Neural cell (in vitro differentiated cells): ENCODE results near the gene BCCIP. TPM values are rescaled to one million over a fixed set of nuclear protein-coding genes. Genes with fewer than 3 reads are reported as not detected.

Experiments used
- H2AFZ ChIP-seq: fragments of 200-600, 300-800 bp; sonication (generic), shearing (Covaris generic); 2 replicates; pipeline ENCODE4 v1.6.0; 2014; ENCODE audit warnings: low read depth, mild to moderate bottlenecking, antibody characterized with exemption, low read length, moderate library complexity
- H3F3A ChIP-seq: fragments of 200-600 bp; shearing (Covaris generic); 2 replicates; pipeline ENCODE4 v1.6.1; 2016; ENCODE audit warnings: mild to moderate bottlenecking, moderate library complexity, mixed read lengths, antibody characterized with exemption, low read length; ENCODE audit not compliant: insufficient read depth, poor library complexity, severe bottlenecking
- H3K27ac ChIP-seq: fragments of 200-600, 300-800 bp; sonication (generic), shearing (Covaris generic); 2 replicates; pipeline ENCODE4 v1.5.1; 2014; ENCODE audit warnings: mild to moderate bottlenecking, low read length, moderate library complexity
- H3K27me3 ChIP-seq: fragments of 300-800, 200-600 bp; sonication (generic), shearing (Covaris generic); 2 replicates; pipeline ENCODE4 v1.6.0; 2014; ENCODE audit warnings: mild to moderate bottlenecking, low read depth, low read length, moderate library complexity; ENCODE audit not compliant: insufficient read depth
- H3K36me3 ChIP-seq: fragments of 300-800, 200-600 bp; sonication (generic), shearing (Covaris generic); 2 replicates; pipeline ENCODE4 v1.5.1; 2014; ENCODE audit warnings: mild to moderate bottlenecking, antibody characterized with exemption, low read length, moderate library complexity; ENCODE audit not compliant: insufficient read depth
- H3K4me2 ChIP-seq: fragments of 300-800, 200-600 bp; sonication (generic), shearing (Covaris generic); 2 replicates; pipeline ENCODE4 v1.6.0; 2014; ENCODE audit warnings: mild to moderate bottlenecking, low read length
- H3K4me3 ChIP-seq: fragments of 300-800, 200-600 bp; sonication (generic), shearing (Covaris generic); 2 replicates; pipeline ENCODE4 v1.5.1; 2014; ENCODE audit warnings: mild to moderate bottlenecking, low read length, moderate library complexity
- H3K79me2 ChIP-seq: fragments of 200-600 bp; shearing (Covaris generic); replicated peaks from 2 replicates; pipeline ENCODE4 v1.6.0; 2014; ENCODE audit warnings: mild to moderate bottlenecking, low read length, moderate library complexity; ENCODE audit not compliant: insufficient read depth
- H3K9ac ChIP-seq: fragments of 300-800, 200-600 bp; sonication (generic), shearing (Covaris generic); 2 replicates; pipeline ENCODE4 v1.6.1; 2016; ENCODE audit warnings: mild to moderate bottlenecking, low read length, mixed read lengths
- H3K9me2 ChIP-seq: fragments of 200-600 bp; shearing (Covaris generic); 2 replicates; pipeline ENCODE4 v1.6.1; 2016; ENCODE audit warnings: mild to moderate bottlenecking, low read length, mixed read lengths; ENCODE audit not compliant: insufficient read depth
- H3K9me3 ChIP-seq: fragments of 200-600, 300-800 bp; sonication (generic), shearing (Covaris generic); 2 replicates; pipeline ENCODE4 v1.6.1; 2016; ENCODE audit warnings: mild to moderate bottlenecking, mixed run types, low read length, moderate library complexity, mixed read lengths
- H4K20me1 ChIP-seq: fragments of 200-600 bp; shearing (Covaris generic); 2 replicates; pipeline ENCODE4 v1.6.1; 2016; ENCODE audit warnings: mild to moderate bottlenecking, mixed run types; ENCODE audit not compliant: insufficient read depth
- CTCF ChIP-seq: fragments of 450-650 bp; IDR thresholded peaks from 2 replicates; pipeline ENCODE4 v1.5.1; 2014; ENCODE audit warnings: antibody characterized with exemption, mild to moderate bottlenecking, moderate library complexity; ENCODE audit not compliant: poor library complexity, severe bottlenecking
- EP300 ChIP-seq: fragments of 450-650 bp; conservative IDR thresholded peaks from 2 replicates; pipeline ENCODE4 v1.6.1; 2014; ENCODE audit warnings: antibody characterized with exemption, mild to moderate bottlenecking, moderate library complexity; ENCODE audit not compliant: poor library complexity, severe bottlenecking
- EZH2 ChIP-seq: fragments of 200-600, 300-800 bp; shearing (Covaris generic), sonication (generic); IDR thresholded peaks from 2 replicates; pipeline ENCODE4 v1.6.1; 2014; ENCODE audit warnings: antibody characterized with exemption, low read length, borderline replicate concordance, mild to moderate bottlenecking; ENCODE audit not compliant: insufficient read depth, poor library complexity, severe bottlenecking
- MXI1 ChIP-seq: fragments of 450-650 bp; conservative IDR thresholded peaks from 2 replicates; pipeline ENCODE4 v1.6.1; 2014; ENCODE audit warnings: antibody characterized with exemption, mild to moderate bottlenecking; ENCODE audit not compliant: poor library complexity, severe bottlenecking
- POLR2AphosphoS5 ChIP-seq: IDR thresholded peaks from 2 replicates; pipeline ENCODE4 v1.6.1; 2012
- RAD21 ChIP-seq: fragments of 450-650 bp; conservative IDR thresholded peaks from 2 replicates; pipeline ENCODE4 v1.6.1; 2014; ENCODE audit warnings: antibody characterized with exemption, mild to moderate bottlenecking, moderate library complexity
- REST ChIP-seq: IDR thresholded peaks from 2 replicates; pipeline ENCODE4 v1.6.1; 2012; ENCODE audit warnings: borderline replicate concordance
- SMC3 ChIP-seq: fragments of 450-650 bp; conservative IDR thresholded peaks from 2 replicates; pipeline ENCODE4 v1.6.1; 2014; ENCODE audit warnings: antibody characterized with exemption, mild to moderate bottlenecking, moderate library complexity; ENCODE audit not compliant: poor library complexity
- TAF1 ChIP-seq: IDR thresholded peaks from 2 replicates; pipeline ENCODE4 v1.6.1; 2012; ENCODE audit warnings: low read depth
- polyA plus RNA-seq: library from polyadenylated mRNA; depleted of rRNA; stranded (reverse); fragments of >200 nt; gene quantifications from 2 replicates; pipeline ENCODE4 v1.2.3, GENCODE V29; 2014

Gene BCCIP
- polyA plus RNA-seq, 1 donor from 2014 or later: 95.8 TPM

GRCh38 chr10:125777806-125778205 is 45.5 kb upstream of the BCCIP start:
- H3K9me3 ChIP-seq: no peaks in the 10 kb centered on the region
- H3K27me3 ChIP-seq: no peaks in the 10 kb centered on the region
- H3K27ac ChIP-seq: no peak overlapping the region
- H3K9ac ChIP-seq: no peak overlapping the region
- H3K36me3 ChIP-seq: no peaks in the 10 kb centered on the region
- H3K4me3 ChIP-seq: no peak overlapping the region
- H2AFZ ChIP-seq: no peak overlapping the region
- no peaks in the 10 kb centered on the region for H3F3A ChIP-seq
- TF ChIP-seq TAF1: no peak
- TF ChIP-seq RAD21: no peak
- no peak for TF ChIP-seq MXI1
- TF ChIP-seq CTCF: no peak
- no peak for TF ChIP-seq EZH2
- TF ChIP-seq REST: no peak
- no peak for TF ChIP-seq EP300
- TF ChIP-seq SMC3: no peak
- TF ChIP-seq POLR2AphosphoS5: no peak
- no peaks in the 10 kb centered on the region for H4K20me1 ChIP-seq
- H3K4me2 ChIP-seq: no peak overlapping the region
- no peaks in the 10 kb centered on the region for H3K9me2 ChIP-seq
- H3K79me2 ChIP-seq: no peaks in the 10 kb centered on the region

GRCh38 chr10:125778556-125778955 is 44.8 kb upstream of the BCCIP start:
- TF ChIP-seq MXI1: no peak
- TF ChIP-seq SMC3: no peak
- TF ChIP-seq CTCF: no peak
- TF ChIP-seq EP300: no peak
- TF ChIP-seq POLR2AphosphoS5: no peak
- no peak overlapping the region for H3K27ac ChIP-seq
- H2AFZ ChIP-seq: no peak overlapping the region
- no peaks in the 10 kb centered on the region for H3K27me3 ChIP-seq
- no peaks in the 10 kb centered on the region for H3K9me3 ChIP-seq
- H3K79me2 ChIP-seq: no peaks in the 10 kb centered on the region
- no peak overlapping the region for H3K9ac ChIP-seq
- no peaks in the 10 kb centered on the region for H3F3A ChIP-seq
- no peak overlapping the region for H3K4me3 ChIP-seq
- no peaks in the 10 kb centered on the region for H3K9me2 ChIP-seq
- no peaks in the 10 kb centered on the region for H4K20me1 ChIP-seq
- H3K4me2 ChIP-seq: no peak overlapping the region
- no peaks in the 10 kb centered on the region for H3K36me3 ChIP-seq
